Measurements from ENCODE around the gene NISCH.

Gene NISCH

DNA sequence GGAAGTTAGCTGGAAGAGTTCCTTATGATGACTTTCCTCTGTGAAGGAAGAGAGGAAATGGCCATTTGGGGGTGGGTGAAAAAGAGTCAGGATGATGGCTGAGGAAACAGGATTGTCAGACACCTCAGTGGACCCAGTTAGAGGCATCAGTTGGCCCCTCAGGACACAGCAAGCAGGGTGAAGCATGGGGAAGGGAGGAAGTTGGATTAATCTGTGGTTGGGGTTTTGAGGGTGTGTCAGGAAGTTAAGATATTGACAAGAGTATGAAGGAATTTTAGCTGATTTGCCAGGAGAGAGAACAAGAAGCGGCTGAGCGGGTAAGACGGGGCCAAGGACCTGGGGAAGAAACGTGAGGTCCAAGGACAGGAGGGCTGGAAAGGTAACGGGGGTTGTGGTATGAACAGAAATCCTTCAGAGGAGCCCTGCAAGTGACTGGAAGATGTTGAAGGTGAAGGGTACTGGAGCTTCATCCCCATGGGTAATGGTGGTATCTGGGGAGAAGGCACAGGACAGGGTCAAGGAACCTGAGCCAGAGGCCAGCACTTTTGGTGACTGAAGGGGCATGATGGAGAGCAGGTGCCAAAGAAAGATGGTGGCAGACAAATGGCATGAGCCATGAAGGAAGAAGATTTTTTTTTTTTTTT lies 83.7 kb downstream of the NISCH start:
- DNase-seq (ENCODE audit: low spot score) = no peak

DNA sequence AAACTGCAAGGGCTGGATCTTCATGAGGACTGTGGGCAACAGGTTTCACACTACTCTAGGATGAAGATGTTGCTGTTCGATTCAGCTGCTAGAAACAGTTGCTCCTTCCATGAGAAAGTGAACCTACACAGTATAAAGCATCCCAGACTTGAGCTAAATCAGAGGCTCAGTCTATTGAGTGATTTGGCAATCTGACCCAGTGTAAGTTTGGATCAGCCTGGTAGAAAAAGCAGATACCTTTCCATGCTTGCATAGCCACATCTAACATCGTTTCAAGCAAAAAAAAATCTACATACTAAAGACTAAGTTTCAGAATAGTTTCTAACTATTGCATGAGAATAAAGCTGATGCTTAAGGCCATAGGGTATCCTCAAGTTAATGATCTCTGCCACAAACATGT lies 85.6 kb downstream of the NISCH start:
- DNase-seq (ENCODE audit: low spot score) = no peak

Data from AG08396 (cell line).